HG02840 (cell line): ENCODE results near the gene SLC26A1.
"Not testable (repeated sequence)": the region's sequence is repeated elsewhere in the genome, so short reads cannot be mapped to it uniquely, and the experiment has no call there.

Source experiments
- ATAC-seq: cut with Tn5 transposase; IDR thresholded peaks from one replicate; pipeline ENCODE4 v1.9.1; 2021; ENCODE audit warnings: mild to moderate bottlenecking, moderate library complexity, moderate number of reproducible peaks; ENCODE audit not compliant: unreplicated experiment, low FRiP score

Gene SLC26A1

GRCh38 chr4:986879-987623 is 6.2 kb downstream of the SLC26A1 start, which contains the start of gene IDUA:
Gene IDUA (plus strand): TSS chr4:987044. CDS start chr4:987085, 41 bp downstream.
- peak; percentile 72 for ATAC-seq

GRCh38 chr4:986428-986878 is 6.8 kb downstream of the SLC26A1 start:
- ATAC-seq, result no peak

DNA sequence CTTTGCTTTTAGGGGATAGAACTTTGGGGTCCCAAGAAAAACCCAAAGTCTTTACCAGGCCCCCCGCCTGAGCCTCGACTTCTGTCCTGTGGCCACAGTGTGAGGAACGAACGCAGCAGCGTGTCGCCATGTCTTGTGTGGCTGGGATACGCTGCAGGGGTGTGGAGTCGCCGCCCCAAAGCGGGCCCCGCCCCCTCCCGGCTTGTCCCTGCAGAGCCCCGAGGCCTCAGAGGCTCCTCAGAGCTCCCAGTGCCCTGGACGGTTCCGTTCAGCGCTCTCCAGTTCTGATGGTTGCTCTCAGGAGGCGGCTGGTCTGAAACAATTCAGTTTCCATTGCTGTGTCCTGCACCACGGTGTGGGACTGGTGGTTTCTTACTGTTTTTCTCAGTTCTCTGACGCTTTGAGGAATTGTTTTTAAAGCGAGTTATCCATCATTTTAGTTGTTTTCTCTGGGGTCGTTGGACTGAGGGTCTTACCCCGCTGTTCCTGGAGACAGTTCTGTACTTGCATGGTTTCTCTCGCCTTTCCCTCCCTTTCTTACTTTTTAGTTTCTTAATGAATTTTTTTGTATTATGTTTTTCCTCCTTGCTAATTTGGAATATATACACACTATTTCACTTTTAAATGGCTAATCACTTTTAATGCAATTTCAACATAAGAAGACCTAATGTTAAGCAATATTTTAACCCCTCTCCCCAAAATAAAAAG is 7.9 kb downstream of the SLC26A1 start:
- ATAC-seq, result no peak

- no peak for ATAC-seq
Observed at GRCh38 chr4:984336-985054, 8.7 kb downstream of the SLC26A1 start.

DNA sequence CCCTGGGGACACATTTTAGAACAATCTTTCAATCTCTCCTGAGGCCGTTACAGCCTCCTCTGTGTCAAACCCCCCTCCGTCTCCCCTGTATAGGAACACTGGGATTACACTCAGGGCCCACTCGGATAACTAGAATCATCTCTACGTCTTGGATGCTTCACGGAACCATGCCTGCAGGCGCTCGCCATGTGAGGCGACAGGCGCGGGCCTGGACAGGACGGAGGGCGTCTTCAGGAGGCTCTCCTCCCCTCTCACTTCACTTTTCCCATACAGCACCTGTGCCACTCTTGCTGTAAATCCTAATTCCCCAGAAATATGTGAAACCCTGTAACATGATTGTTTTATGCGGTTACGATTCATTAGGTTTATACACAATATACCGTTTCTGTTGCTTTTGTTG is 10.4 kb downstream of the SLC26A1 start:
- ATAC-seq, result no peak

DNA sequence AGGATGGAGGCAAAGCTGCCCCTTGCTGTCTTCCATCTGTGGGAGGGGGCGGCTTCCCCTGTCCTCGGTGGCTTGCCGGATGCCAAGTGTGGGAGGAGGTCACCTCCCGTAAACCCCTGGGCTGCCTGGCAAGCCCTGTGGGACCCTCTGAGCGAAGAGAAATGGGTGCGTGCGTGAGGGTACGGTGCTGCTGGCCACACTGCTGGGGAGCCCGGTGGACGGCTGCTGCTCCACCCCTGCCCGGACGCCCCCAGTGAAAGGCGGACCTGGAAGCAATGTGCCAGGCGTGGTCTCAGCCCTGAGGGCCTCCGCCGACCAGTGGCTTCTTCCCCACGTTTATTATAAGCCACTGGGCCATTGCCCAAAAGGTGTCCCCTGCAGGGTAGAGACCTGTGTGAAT is 10.9 kb downstream of the SLC26A1 start:
- ATAC-seq, result no peak

GRCh38 chr4:978957-979701 is 14.1 kb downstream of the SLC26A1 start:
- no peak for ATAC-seq

DNA sequence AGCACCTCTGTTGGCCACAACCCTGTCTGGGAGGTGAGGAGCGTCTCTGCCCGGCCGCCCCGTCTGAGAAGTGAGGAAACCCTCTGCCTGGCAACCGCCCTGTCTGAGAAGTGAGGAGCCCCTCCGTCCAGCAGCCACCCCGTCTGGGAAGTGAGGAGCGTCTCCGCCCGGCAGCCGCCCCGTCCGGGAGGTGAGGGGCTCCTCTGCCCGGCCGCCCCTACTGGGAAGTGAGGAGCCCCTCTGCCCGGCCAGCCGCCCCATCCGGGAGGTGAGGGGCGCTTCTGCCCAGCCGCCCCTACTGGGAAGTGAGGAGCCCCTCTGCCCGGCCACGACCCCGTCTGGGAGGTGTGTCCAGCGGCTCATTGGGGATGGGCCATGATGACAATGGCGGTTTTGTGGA is 17.2 kb downstream of the SLC26A1 start:
- not testable (repeated sequence) for ATAC-seq

DNA sequence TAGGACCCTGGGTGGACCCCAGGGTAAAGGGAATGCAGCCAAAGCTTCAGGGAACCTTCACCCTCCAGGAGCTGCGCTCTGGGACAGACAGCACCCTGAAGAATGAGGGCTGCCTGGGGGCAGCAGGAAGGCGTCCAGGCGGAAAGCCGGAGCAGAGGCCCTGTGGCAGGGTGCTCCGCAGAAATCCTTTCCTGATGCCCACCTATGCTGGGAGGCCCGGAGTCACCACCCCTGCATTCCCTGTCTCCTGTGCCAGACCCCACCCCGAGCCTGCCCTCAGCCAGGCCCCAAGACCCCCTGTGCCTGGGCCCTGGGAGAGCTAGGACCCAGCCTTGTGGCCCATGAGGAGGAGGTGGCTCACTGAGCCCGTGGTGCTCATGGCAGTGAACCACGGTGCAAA is 18.5 kb downstream of the SLC26A1 start:
- no peak for ATAC-seq

- ATAC-seq, result peak; percentile 43
Observed at GRCh38 chr4:973431-974397, 19.5 kb downstream of the SLC26A1 start, which contains the start of gene DGKQ. Gene DGKQ (minus strand): TSS chr4:973569. CDS start chr4:973482, 87 bp downstream.

- peak; percentile 34 for ATAC-seq
Observed at GRCh38 chr4:972651-973424, 20.4 kb downstream of the SLC26A1 start.

- no peak for ATAC-seq
Observed at GRCh38 chr4:971666-972500, 21.3 kb downstream of the SLC26A1 start.

- ATAC-seq, result no peak
Observed at GRCh38 chr4:970854-971520, 22.2 kb downstream of the SLC26A1 start.

- no peak for ATAC-seq
Observed at GRCh38 chr4:970046-970745, 23.0 kb downstream of the SLC26A1 start.

- ATAC-seq, result no peak
Observed at GRCh38 chr4:968621-969394, 24.4 kb downstream of the SLC26A1 start.

- no peak for ATAC-seq
Observed at GRCh38 chr4:968221-968620, 25.0 kb downstream of the SLC26A1 start.
